ENCODE data around the gene C16orf74.

The C16orf74 gene

DNA sequence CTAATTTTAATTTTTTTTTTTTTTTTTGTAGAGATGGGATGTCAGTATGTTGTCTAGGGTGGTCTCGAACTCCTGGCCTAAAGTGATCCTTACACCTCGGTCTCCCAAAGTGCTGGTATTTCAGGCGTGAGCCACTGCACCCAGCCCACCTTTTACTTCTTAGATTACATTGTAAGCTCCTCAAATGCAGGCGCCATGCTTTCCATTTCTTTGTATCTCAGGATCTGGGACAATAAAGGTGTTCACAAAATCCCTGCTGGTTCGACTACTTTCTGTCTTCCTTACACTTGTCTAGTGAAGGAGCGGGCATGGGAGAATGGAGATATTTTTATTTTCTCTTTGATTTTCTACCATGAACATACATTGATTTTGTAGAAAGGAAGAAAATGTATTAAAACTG, 23.2 kb upstream of the C16orf74 start:
- no peak for DNase-seq (ENCODE audit: low read depth)

DNA sequence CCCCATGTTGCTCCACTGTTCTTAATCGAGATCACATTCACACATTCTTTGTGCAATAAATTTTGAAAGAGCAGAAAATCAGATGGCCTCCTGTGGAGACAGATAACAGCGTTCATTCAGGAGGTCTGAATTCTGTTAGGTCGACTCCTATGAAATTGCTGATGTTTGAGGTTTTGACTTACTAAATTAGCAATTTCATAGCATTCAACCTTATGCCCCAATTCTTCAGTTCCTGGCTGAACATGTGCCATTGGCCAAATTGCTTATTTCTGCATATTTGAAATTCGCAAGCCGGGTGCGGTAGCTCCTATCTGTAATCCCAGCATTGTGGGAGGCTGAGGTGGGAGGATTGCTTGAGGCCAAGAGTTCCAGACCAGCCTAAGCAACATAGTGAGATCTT, 22.1 kb upstream of the C16orf74 start:
- no peak for DNase-seq (ENCODE audit: low read depth)

DNA sequence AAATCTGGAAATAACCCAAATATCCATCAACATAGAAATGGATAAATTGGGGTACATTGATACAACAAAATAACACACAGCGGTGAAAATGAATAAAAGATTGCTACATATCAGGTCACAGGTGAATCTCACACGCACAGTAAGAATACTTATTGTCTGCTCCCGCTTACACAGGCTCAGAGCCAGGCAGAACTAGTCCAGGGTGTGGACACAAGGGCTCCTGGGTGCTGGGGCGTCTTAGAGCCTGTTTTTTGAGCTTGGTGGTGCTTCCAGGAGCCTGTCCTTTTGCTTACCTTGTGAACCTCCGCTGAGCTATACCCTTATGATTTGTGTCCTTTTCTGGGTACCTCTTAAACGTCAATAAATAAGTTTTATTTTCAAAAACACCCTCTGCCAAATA, 19.8 kb upstream of the C16orf74 start:
- DNase-seq (ENCODE audit: low read depth), result no peak

DNA sequence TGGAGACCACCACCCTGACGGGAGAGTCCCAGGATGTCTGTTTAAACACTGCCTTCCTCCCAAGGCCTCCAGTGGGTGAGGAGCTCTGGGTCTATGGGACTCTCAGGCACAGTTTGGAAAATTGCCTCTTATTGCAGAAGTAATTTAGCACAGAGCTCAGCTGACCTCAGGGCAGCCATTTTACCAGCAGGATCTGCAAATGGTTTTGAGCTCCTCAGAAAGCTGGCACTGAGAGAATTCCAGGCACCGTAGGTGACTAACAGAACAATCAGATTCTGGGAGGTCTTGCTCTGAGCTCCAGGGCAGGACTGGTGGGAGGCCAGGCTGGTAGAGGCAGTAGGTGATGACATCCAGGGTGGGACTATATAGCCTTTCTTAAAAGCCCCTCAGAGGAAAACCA, 17.3 kb upstream of the C16orf74 start:
- no peak for DNase-seq (ENCODE audit: low read depth)

DNA sequence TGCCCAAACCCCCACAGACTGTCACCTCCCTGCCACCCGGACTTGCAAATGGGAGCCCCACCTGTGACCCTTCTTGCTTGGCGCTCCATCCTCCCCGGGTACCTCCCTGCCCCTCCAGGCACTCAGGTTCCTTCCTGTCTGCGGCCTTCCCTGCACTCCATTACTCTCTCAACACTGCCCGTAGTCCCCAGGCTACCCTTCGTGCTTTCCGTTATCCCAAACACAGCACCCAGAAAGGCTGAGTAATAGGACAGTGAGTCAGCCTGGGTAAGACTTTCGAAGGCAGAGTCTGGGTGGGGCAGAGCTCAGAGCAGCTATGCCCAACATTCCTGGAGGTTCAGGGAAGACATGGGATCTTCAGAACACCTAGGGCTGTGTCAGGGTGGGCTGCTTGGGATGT, 16.6 kb upstream of the C16orf74 start:
- DNase-seq (ENCODE audit: low read depth), result no peak

DNA sequence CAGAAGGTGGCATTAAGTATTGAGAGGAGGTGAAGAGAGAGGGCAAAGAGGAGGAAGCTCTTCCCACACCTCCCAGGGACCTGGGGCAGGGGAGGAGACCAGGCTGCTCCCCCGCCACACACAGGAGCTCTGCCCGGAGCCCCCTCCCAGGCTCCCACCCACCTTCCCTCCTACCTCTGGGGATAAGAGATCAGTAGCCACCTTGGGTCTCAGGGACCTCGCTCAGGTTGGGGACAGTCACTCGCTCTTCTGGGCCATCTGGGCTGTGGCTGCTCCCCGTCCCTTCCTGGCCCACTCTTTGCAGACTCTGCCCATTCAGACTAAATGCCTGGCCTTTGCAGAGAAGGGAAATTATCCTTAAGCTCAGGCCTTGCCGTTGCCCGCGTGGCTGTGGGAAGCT, 14.9 kb upstream of the C16orf74 start:
- no peak for DNase-seq (ENCODE audit: low read depth)

DNA sequence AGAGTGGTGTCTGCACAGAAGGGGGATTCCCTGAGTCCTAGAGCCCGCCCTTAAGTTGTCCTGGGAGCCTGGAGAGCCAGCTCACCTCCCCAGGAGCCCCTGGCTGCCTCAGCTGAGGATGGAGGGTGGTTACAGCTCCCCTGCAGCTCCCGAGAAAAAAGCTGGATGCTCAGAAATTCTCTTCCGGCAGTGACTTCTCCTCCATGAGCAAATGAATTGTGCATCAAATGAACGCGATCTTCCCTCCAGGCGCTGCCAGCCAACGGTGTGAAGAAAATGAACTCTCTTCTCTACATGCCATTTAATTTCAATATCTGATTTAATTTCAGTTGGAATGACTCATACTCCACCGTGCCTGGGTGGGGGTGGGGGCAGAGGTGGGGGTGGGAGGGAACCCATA, 14.3 kb upstream of the C16orf74 start:
- DNase-seq (ENCODE audit: low read depth), result no peak

DNA sequence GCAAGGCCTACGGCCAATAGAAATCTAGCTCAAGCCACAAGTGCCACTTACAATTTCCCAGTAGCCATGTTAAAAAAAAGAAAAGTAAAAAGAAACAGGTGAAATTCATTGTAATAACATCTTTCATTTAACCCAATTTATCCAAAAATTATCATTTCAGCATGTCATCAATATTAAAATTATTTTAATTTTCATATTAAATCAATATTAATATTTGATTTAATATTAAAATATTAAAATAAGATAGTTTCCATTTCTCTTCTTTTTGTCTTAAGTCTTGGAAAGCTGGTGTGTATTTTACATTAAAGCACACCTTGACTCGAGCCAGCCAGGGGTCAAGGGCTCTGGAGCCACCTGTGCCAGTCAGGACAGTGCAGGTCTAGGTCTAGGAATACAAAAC, 12.7 kb upstream of the C16orf74 start:
- DNase-seq (ENCODE audit: low read depth), result no peak

DNA sequence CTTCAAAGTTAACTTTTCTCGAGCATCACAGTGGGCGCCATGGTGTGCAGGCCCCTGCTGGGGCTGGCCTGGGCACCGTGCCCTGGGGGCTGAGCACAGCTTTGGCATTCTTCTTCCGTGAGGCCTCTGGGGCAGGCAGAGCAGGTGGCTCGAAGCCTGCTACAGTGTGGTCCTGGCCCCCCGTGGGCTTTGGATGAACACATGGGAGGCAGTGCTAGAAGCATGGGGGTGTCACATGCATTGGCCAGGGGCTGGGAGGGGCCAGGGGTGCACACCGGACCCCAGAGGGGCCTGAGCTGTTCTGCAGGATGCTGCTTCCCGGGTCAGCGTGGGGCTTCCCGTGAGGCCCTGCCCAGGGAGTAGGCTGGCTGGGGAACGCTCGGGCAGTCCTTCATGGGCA, 12.1 kb upstream of the C16orf74 start:
- DNase-seq (ENCODE audit: low read depth), result no peak

DNA sequence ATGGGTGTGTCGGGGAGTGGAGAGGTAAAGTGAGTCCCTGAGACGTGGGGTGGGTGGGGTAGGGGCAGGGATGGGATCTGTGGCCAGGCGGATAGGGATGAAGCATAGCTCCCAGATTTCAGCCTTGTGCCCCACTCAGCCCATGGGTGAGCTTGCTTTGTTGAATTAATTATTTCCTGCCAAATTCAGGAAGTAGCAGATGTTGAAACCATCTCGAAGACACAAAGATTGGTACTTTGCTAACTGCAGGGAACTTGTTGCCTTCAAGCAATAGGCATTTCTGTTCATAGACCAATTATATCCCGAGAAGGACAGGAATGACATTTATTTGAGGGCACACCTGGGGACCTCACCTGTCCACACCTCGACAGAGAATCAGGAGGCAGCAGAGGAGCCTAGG, 11.0 kb upstream of the C16orf74 start:
- DNase-seq (ENCODE audit: low read depth), result no peak

DNA sequence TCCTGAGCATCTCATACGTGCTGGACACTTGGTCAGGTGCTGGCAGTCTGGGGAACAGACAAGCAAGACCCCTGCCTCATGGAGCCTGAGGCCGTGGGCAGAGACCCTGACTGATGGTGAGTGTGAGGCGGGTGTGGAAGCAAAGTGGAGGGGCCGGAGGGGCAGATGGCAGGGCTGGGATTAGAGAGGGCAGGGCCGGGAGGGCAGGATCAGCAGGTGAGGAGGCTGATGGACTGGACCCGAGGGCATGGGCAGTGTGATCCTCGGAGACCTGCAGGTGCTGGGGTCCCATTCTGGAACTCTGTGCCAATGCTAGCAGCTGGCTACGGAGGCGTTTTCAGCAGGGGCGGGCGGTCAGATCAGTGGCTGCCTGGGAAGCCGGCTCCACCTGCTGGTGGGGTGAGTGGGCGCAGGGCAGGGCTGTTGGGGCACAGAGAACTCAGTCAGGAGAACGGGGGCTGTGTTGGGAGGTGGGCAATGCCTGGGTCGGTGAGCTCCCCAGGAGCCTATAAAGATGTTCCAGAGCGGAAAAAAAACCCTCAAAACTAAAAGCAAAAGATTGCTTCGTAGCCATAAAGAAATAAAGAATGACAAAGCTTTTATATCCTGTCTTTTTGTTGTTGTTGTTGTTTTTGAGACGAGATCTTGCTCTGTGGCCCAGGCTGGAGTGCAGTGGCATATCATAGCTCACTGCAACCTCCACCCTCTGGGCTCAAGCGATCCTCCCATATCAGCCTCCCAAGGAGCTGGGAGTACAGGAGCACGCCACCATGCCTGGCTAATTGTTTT, 8.9 kb upstream of the C16orf74 start:
- DNase-seq (ENCODE audit: low read depth), result no peak

DNA sequence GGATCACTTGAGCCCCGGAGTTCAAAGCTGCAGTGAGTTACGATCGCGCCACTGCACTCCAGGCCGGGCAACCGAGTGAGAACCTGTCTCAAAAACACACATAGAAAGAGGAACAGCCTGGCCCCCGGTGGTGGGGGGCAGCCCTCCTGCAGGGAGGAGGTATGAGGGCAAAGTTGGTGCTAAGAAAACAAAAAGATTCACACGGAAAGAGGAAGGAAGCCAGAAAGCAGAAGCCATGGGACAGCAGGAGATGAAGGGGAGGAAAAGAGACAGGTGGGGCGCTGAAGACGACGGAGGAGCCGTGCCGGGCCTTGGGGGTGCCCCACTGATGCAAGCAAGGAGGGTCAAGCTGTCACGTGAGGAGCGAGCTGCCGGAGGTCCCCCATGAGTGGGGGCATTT, 8.2 kb upstream of the C16orf74 start:
- no peak for DNase-seq (ENCODE audit: low read depth)

DNA sequence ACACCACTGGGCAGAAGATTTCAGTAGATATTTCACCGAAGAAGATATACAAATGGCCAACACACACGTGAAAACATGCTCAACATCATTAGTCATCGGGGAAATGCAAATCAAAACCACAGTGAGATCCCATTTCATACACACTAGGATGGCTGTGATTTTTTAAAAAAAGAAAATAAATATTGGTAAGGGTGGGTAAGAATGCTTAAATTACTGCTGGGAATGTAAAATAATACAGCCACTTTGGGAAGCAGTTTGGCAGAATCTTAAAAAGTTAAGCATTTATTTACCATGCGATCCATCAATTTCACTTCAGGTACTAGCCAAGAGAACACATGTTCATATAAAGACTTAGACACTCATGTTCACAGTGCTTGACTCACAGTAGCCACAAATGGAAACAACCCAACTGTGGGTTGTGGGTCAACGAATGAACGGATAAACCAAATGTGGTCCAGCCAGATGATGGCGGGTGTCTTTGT, 6.5 kb upstream of the C16orf74 start:
- DNase-seq (ENCODE audit: low read depth), result no peak

DNA sequence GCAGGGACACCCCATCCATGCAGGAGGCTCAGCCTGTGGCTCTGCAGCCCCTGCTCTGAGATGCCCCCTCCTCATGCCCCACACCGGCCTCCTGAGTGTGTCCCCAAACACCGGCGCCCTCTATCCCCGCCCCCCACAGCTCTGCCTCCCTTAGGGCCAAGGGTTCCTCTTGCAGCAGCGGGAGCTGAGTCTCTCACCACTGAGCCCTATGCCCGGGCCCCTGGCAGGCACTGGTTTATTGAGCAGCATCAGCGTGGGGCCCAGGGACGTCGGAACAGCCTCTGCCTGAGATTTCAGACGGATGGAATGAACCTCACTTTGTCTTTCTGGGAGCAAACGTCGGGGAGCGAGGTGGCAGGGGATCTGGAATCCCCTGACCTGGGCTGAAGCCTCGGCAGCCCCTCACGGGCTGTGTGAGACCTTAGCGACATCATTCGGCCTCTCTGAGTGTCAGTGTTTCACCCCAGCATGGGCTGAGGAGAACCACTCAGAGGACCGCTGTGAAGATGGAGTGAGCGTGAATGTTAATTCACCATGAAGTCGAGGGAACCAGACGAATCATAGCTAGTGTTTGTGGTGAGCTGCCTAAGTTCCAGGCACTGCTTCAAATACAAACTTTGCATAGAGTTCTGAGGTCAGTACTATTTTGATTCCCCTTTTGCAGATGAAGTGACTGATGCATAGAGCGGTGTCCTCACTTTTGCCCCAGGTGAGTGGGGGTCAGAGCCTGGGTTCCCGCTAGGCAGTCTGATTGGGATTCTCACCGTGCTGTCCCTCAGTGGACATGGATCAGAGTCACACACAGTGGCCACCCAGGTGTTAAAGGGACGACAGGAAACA, 5.3 kb upstream of the C16orf74 start:
- DNase-seq (ENCODE audit: low read depth), result no peak

DNA sequence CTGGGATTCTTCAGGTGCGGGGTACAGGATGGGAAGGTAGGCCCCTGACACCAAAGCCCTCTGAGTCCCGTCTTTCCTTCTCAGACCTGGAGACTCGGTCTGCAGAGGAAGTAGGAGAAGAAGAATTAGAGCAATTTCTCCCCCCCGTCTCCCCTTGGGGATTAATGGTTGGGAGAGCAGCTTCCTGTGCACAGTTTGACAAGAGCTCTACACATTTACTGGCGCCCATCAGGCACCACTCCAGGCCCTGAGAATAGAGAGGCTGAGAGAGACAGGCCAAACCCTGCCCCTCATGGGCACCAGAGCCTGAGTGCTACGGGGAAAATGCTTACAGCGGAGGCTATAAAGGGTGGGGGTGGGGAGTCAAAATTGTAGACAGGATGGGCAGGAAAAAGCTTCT, 3.5 kb upstream of the C16orf74 start:
- DNase-seq (ENCODE audit: low read depth), result no peak

DNA sequence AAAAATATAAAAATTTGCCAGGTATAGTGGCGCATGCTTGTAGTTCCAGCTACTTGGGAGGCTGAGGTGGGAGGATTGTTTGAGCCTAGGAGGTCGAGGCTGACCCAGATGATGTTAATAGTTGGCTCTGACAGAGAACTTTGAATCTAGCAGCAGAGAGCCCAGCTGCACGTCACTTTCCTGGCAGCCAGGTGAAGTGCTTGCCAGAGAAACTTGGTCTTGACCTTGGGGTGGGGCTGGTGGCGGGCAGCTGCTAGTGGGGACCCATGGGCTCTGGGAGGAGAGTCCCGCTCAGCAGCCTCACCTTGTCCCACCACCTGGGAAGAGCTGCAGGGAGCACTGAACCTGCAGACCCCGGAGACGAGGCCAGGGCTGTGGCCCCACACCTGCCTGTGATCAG, 3.1 kb upstream of the C16orf74 start:
- no peak for DNase-seq (ENCODE audit: low read depth)

DNA sequence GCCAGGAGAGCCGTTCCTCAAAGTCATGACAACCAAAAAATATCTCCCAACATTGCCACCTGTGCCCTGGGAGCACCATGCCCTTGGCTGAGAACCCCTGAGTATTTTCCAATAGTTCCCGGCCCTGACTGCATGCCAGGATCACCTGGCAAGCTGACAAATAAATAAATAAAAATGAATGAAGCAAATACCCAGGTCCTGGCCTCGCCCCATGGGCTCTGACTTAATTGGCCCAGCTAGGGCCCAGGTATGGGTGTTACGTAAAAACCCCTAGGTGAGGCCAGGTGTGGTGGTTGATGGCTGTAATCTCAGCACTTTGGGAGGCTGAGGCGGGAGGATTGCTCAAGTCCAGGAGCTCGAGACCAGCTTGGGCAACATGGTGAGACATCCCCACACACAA, 2.7 kb upstream of the C16orf74 start:
- DNase-seq (ENCODE audit: low read depth), result no peak

DNA sequence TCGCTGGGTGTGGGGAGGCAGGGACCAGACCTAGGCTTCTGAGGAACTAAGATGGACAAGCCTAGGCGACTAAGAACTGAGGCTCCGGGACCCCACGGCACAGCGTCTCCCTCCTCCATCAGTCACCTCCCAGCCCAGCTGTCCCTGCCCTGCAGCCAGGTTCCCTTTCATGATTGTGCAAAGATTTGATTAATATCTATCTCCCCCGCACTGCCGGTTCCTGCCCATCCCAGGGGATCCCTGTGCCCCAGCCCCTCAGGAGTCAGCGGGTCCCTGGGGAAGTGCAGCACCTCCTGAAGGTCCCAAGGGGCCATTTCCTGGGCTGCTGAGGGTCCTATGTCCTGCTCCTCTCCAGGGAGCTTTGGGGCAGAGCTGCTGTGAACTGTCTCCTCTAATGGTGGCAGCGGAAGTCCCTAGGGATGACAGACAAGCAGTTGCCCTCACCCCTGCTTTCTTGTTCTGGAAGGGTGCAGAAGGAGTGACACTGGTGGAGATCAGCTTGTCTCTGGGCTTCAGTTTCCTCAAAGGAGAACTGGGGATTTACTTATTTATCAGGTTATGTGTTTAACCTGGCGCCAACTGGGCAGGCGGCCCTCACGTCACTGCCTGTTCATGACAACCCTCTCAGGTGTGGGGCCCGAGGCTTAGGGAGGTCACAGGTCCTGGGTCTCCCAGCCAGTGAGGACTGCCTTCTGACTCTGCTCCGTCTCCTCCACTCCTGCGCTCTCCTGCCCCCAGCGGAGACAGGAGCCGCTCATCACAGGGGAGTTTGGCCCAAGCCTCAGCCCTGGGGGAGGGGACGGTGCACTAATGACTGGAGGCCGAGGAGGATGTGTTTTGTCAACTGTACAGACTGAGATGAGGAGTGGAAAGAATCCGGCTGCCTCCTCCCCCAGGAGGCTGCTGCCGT, 1.9 kb upstream of the C16orf74 start:
- DNase-seq (ENCODE audit: low read depth), result no peak

DNA sequence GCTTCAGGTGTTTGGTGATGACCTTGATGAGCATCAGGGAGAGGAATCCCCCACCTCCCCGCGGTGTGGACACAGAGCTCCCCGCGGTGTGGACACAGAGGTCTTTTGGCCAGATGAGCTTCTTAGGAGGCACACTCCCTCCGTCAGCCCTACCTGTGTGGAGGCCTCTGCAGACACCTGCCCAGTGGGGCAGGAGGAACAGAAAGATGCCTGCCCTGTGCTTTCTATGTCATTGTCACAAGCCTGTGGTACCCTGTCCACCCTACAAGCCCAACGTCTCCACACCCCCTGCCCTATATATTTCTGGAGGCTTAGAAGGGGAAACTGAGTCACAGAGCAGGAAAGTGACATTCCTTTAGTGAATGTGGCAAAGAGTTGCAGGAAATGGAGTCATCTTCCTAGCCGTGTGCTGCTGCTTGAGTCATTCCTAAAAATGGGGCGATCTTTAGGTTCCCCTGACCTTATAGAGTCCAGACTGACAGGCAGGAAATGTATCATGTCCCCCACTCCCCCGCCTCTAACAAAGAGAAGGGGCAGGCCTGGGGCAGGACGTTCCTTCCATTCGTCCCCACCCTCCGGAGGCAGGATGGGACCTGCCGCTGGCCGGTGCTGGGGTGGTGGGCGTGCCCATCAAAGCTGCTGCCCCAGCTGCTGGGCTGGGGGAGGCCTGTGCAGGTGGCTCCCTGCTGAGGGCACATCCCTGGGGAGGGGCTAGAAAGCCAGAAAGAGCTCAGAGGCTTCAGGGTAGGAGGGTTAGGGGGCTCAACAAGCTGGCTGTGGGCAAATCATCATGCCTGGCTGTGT, 1.0 kb upstream of the C16orf74 start:
- DNase-seq (ENCODE audit: low read depth), result no peak

DNA sequence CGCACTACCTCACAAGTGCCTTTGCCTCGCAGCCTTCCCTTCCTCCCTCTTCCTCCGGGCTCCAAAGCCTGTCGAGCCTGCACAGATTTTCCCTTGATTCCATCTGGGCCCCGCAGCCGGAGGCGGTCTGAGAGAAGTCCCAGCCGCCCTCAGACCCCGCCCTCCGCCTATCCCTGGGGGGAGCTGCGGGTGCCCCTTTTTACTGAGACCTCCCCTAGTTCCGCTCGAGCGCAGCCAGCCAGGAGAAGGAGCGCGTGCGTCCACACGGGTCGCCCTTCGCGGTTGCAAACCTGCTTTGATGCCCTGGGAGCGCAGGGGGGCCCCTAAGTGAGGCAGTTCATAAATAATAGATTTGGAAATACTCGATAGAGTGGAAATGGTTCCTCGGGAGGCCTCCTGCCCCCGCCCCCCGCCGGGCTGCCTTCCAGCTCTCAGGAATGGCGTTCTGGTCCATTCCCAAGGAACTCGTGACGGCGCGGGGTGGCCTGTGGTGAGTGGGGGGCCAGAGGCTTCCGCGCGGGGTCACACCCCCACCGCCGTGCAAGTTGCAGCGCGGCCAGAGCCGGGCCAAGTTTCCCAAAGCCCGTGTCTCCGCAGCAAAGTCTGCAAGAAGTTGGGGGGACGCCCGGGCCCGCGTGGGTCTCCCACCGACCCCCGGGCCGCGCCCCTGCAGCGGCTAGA, 610 bp downstream of the C16orf74 start:
- no peak for DNase-seq (ENCODE audit: low read depth)

DNA sequence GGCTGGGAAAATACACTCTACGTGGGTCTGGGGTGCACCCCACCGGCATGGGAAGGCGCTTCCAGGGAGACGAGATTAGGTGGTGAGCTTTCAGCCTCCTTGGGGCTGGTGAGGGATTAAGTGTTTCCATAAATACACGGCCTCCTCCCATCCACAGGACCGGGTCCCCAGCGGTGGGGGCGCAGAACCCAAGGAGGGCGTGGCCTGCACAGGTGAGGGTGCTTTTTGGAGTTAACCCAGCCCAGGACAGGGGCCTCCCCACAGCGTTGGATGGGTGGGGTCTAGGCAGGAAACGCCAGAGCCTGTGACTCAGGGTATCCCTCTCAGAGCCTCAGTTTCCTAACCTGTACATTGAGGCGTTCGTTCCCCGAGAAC, 1.1 kb downstream of the C16orf74 start:
- no peak for DNase-seq (ENCODE audit: low read depth)

Measured in activated T-cell treated with anti-CD3 and anti-CD28 coated beads for 48 hours (primary cell).